Endothelial cell (in vitro differentiated cells): ENCODE data around the gene COL4A4. TPM values are rescaled to one million over a fixed set of nuclear protein-coding genes. Genes with fewer than 3 reads are reported as not detected.
A peak's percentile ranks its signal among the peaks of the same experiment; 100 is the strongest.

Source experiments
- DNase-seq: peaks from one replicate; pipeline ENCODE4 v3.0.0; 2021; ENCODE audit warnings: low spot score
- H3K27ac Mint-ChIP-seq: one replicate; pipeline ENCODE4 v1.8.0; 2021; ENCODE audit warnings: mixed read lengths, inconsistent platforms; ENCODE audit not compliant: unreplicated experiment
- H3K27me3 Mint-ChIP-seq: one replicate; pipeline ENCODE4 v1.8.0; 2021; ENCODE audit warnings: mild to moderate bottlenecking, moderate library complexity, mixed read lengths, inconsistent platforms; ENCODE audit not compliant: unreplicated experiment
- H3K36me3 Mint-ChIP-seq: one replicate; pipeline ENCODE4 v1.8.0; 2021; ENCODE audit warnings: mild to moderate bottlenecking, low read depth, mixed read lengths, inconsistent platforms; ENCODE audit not compliant: unreplicated experiment
- H3K4me1 Mint-ChIP-seq: one replicate; pipeline ENCODE4 v1.8.0; 2021; ENCODE audit warnings: mild to moderate bottlenecking, mixed read lengths, inconsistent platforms; ENCODE audit not compliant: unreplicated experiment
- H3K4me3 Mint-ChIP-seq: one replicate; pipeline ENCODE4 v1.8.0; 2021; ENCODE audit warnings: mild to moderate bottlenecking, mixed read lengths, inconsistent platforms; ENCODE audit not compliant: unreplicated experiment
- H3K9me3 Mint-ChIP-seq: one replicate; pipeline ENCODE4 v1.8.0; 2021; ENCODE audit warnings: mixed read lengths, inconsistent platforms; ENCODE audit not compliant: unreplicated experiment
- long read RNA-seq: library from polyadenylated mRNA; unstranded; transcript quantifications from one replicate; pipeline ENCODE4 v2.0.0, GENCODE V29; 2020; ENCODE audit not compliant: unreplicated experiment
- total RNA-seq: library from RNA; stranded (reverse); fragmentation: NEBNext Ultra II Directional; extraction: Animal tissue kit (Norgen Biotek cat#: 25700); gene quantifications from one replicate; pipeline ENCODE4 v1.2.1, GENCODE V29; 2021; ENCODE audit not compliant: unreplicated experiment
- TF ChIP-seq, protein P1 (sequence below): fragments of 200-600 bp; sonication (generic); IDR thresholded peaks from one replicate; pipeline ENCODE4 v1.5.0; 2021; ENCODE audit warnings: antibody characterized with exemption; ENCODE audit not compliant: unreplicated experiment

The COL4A4 gene
- total RNA-seq = 0.15 TPM
- long read RNA-seq = 0 reads

DNA sequence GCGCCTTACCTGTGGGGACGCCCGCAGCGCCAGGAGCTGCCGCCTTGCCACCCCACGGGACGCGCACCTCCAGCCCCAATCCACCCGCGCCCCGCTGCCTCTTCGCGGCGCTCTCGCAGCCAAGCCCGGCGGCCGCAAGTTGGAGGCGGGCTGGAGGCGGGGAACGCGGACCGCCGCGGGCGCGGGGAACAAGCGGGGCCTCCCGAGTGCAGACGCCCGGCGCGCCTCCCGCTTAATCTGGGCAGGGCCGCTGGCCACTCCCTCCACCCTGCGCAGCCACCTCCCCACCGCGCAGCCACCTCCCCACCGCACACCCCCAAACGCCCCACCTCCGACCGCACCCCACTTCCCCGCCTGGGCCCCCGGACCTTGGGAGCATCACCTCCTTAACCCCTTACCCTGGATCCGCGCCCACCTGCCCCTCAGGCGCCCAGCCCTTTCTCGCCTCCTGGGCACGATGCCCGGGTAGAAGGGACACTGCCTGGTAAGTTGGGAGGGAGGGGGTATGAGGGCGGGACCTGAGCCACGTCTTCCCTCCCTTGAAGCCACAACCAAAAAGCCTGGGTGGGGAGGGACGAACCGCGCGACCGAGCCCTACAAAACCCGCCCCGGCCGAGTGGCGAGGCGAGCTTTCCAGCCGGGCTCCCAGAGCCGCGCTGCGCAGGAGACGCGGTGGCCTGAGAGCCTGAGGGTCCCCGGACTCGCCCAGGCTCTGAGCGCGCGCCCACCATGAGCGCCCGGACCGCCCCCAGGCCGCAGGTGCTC, at the start of gene COL4A4, which contains the start of gene COL4A3:
Gene COL4A4, minus strand, starts transcription at position 208 of the 765 bp plus-strand sequence. CDS start 16,722 bp downstream, outside the sequence.
Gene COL4A3, plus strand, starts transcription at position 627 of the 765 bp plus-strand sequence. Its CDS starts 103 bp downstream, at position 730.
- TF ChIP-seq, protein P1, sequence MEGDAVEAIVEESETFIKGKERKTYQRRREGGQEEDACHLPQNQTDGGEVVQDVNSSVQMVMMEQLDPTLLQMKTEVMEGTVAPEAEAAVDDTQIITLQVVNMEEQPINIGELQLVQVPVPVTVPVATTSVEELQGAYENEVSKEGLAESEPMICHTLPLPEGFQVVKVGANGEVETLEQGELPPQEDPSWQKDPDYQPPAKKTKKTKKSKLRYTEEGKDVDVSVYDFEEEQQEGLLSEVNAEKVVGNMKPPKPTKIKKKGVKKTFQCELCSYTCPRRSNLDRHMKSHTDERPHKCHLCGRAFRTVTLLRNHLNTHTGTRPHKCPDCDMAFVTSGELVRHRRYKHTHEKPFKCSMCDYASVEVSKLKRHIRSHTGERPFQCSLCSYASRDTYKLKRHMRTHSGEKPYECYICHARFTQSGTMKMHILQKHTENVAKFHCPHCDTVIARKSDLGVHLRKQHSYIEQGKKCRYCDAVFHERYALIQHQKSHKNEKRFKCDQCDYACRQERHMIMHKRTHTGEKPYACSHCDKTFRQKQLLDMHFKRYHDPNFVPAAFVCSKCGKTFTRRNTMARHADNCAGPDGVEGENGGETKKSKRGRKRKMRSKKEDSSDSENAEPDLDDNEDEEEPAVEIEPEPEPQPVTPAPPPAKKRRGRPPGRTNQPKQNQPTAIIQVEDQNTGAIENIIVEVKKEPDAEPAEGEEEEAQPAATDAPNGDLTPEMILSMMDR = no peak
- peak within 1 kb of the TSS; percentile 77 for H3K4me3 Mint-ChIP-seq
- peak; percentile 26 for DNase-seq
- H3K27ac Mint-ChIP-seq = no peak within 1 kb of the TSS
- H3K4me1 Mint-ChIP-seq = peaks cover 6% of the 10 kb centered on the region
- no peaks in the 10 kb centered on the region for H3K9me3 Mint-ChIP-seq
- H3K36me3 Mint-ChIP-seq = no peaks in the 10 kb centered on the region
- H3K27me3 Mint-ChIP-seq = peaks cover 17% of the 10 kb centered on the region

DNA sequence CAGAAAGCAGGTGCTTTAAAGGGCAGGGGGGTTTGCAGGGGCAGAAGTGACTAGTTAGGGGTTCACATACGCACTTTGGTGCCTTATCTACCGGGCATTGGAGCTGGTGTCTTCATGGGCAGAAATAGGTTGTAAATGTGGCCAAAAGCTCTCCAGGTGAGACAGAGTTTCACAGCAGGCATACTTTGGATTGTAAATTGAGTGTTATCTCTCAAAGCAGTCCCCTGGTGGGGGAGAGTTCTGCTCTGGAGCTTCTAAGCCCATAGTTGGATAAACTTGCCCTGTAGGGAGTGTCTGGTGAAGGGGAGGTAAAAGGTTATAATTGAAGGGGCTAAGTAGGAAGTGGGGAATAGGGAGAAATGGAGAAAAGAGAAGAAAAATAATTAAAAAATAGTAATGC, 43.6 kb upstream of the COL4A4 start:
- TF ChIP-seq, protein P1 = no peak

DNA sequence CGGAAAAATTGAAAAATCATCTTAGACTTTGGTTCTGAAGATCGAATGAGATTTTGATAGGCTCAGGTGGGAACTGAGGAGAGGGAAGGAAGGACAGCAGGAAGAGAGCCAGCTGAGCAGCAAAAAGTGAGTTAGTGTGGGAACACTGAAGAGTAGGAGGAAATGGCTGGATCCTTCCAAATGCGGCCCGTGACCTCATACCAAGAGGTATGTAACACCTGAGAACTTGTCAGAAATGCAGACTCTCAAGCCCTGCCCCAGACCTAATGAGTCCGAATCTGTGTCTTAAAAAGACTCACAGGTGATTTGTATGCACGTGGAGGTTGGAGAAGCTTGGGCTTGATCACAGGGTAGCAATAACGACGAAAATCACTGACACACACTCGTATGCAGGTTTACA, 42.4 kb upstream of the COL4A4 start:
- H3K27ac Mint-ChIP-seq = no peak overlapping the region
- peaks cover 19% of the 10 kb centered on the region for H3K4me1 Mint-ChIP-seq
- peaks cover 1% of the 10 kb centered on the region for H3K27me3 Mint-ChIP-seq
- TF ChIP-seq, protein P1 = no peak
- no peak overlapping the region for H3K4me3 Mint-ChIP-seq
- no peak for DNase-seq
- no peaks in the 10 kb centered on the region for H3K9me3 Mint-ChIP-seq
- H3K36me3 Mint-ChIP-seq = no peaks in the 10 kb centered on the region

More for the DNA sequence above, 43.6 kb upstream of the COL4A4 start:
- no peak for DNase-seq
- Mint-ChIP-seq H3K27ac (no peak overlapping the region), H3K27me3 (peaks cover 1% of the 10 kb centered on the region), H3K4me3 (no peak overlapping the region), H3K9me3 (no peaks in the 10 kb centered on the region), H3K36me3 (no peaks in the 10 kb centered on the region), H3K4me1 (peaks cover 19% of the 10 kb centered on the region)

DNA sequence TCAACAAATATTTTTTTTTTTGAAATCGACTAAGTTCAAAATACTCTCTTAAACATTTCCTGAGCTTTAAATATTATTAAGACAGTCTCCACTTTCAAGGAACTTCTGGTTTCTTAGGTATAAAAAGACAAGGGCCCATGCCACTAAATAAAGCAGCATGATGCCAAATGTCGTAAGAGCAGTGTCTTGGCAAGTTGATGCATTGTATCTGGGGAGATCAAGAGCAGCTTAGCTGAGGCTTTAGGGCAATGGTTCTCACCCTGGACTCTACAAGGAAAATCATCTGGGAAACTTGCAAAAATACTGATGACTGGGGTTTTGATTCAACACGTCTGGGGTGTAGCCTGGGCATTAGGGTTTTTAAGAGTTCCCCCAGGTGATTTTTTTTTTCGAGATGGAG, 41.7 kb upstream of the COL4A4 start:
- H3K27ac Mint-ChIP-seq = no peak overlapping the region
- no peak overlapping the region for H3K4me3 Mint-ChIP-seq
- peaks cover 1% of the 10 kb centered on the region for H3K27me3 Mint-ChIP-seq

More for the DNA sequence above, 41.7 kb upstream of the COL4A4 start:
- Mint-ChIP-seq H3K4me1 (peaks cover 19% of the 10 kb centered on the region), H3K36me3 (no peaks in the 10 kb centered on the region), H3K9me3 (no peaks in the 10 kb centered on the region)
- no peak for DNase-seq
- TF ChIP-seq, protein P1 = no peak
